ENCODE results near the gene MCCC1. TPM values are rescaled to one million over a fixed set of nuclear protein-coding genes. Genes with fewer than 3 reads are reported as not detected.

Gene MCCC1
- total and polyA plus RNA-seq, 2 experiments from 2014 or later: 30.8 to 37.7 TPM

GRCh38 chr3:182971637-182972036 is 127.7 kb downstream of the MCCC1 start:
- Histone ChIP-seq H3K4me2 (peak overlapping the region; percentile 18), H4K20me1 (ENCODE audit: insufficient read depth, poor library complexity, severe bottlenecking) (peaks cover 38% of the 10 kb centered on the region), H2AFZ (no peak overlapping the region), H3K36me3 (replicated peaks; ENCODE audit: insufficient read depth, low read depth) (no peaks in the 10 kb centered on the region), H3K9me2 (replicated peaks; ENCODE audit: insufficient read depth) (no peaks in the 10 kb centered on the region), H3K9me3 (ENCODE audit: low read depth) (no peaks in the 10 kb centered on the region), H3K4me3 (no peak overlapping the region), H3K27ac (no peak overlapping the region), H3K4me1 (ENCODE audit: insufficient read depth) (peaks cover 8% of the 10 kb centered on the region), H3K27me3 (no peaks in the 10 kb centered on the region), H3K79me2 (peaks cover 98% of the 10 kb centered on the region)
- WGBS (ENCODE audit: low lambda C conversion rate, missing lambda C conversion rate): 70% methylated on average over 2 of the region's 2 CpGs
- TF ChIP-seq EZH2 (IDR thresholded peaks at IDR 0.05; ENCODE audit: borderline replicate concordance) (no peak), CTCF (IDR thresholded peaks at IDR 0.05; ENCODE audit: poor library complexity) (no peak), EZH2phosphoT487 (IDR thresholded peaks at IDR 0.05; ENCODE audit: low read depth, severe bottlenecking, unreplicated experiment) (no peak)
- no peak for DNase-seq (ENCODE audit: low spot score)

DNA sequence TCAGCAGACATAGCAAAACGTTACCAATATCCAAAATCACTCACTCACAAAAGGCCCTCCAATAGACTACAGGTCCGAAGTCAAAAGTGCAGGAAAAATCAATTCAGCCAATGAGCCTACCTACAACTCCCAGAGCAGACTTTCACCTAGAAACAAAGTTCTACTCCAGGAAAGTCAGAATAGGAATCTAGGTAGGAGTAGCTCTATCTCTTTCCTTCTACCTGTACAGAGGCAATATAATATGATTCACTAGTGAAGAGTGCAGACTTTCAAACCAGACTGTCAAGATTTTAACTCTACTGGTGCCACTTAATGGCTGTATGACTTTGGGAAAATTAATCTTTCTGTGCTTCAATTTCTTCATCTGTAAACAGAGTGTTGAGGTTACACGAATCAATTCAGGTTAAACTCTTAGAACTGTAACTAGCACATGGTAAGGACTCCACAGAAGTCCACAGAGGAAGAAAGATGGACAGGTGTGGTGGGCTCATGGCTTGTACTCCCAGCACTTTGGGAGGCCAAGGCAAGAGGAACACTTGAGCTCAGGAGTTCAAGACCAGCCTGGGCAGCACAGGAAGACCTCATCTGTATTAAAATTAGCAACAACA is 128.4 kb downstream of the MCCC1 start:
- Histone ChIP-seq H3K4me3 (no peak overlapping the region), H3K9me3 (ENCODE audit: low read depth) (no peaks in the 10 kb centered on the region), H3K9me2 (replicated peaks; ENCODE audit: insufficient read depth) (no peaks in the 10 kb centered on the region), H3K27me3 (no peaks in the 10 kb centered on the region), H2AFZ (no peak overlapping the region), H3K27ac (peak overlapping the region; percentile 44), H4K20me1 (ENCODE audit: insufficient read depth, poor library complexity, severe bottlenecking) (peaks cover 30% of the 10 kb centered on the region), H3K36me3 (replicated peaks; ENCODE audit: insufficient read depth, low read depth) (no peaks in the 10 kb centered on the region), H3K4me2 (peak overlapping the region; percentile 26), H3K4me1 (ENCODE audit: insufficient read depth) (peaks cover 8% of the 10 kb centered on the region), H3K79me2 (peaks cover 98% of the 10 kb centered on the region)
- DNase-seq (ENCODE audit: low spot score): peak; percentile 37
- no peak for TF ChIP-seq CTCF (IDR thresholded peaks at IDR 0.05; ENCODE audit: poor library complexity)
- no peak for TF ChIP-seq EZH2phosphoT487 (IDR thresholded peaks at IDR 0.05; ENCODE audit: low read depth, severe bottlenecking, unreplicated experiment)
- no peak for TF ChIP-seq EZH2 (IDR thresholded peaks at IDR 0.05; ENCODE audit: borderline replicate concordance)
- WGBS (ENCODE audit: low lambda C conversion rate, missing lambda C conversion rate): 70% methylated on average over 3 of the region's 3 CpGs

DNA sequence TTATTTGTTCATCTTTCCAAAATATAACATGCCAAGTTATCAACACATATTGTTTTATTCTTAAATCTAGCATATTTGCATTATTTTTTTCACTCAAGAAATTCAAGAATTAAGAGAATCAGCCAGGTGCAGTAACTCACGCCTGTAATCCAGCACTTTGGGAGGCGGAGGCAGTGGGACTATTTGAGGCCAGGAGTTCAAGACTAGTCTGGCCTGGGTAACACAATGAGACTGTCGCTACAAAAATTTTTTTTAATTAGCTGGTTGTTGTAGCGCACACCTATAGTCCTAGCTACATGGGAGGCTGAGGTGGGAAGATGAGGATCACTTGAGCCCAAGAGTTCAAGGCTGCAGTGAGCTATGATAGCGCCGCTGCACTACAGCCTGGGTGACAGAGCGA is 129.4 kb downstream of the MCCC1 start:
- peaks cover 28% of the 10 kb centered on the region for H4K20me1 ChIP-seq (ENCODE audit: insufficient read depth, poor library complexity, severe bottlenecking)
- no peaks in the 10 kb centered on the region for H3K27me3 ChIP-seq
- no peak for DNase-seq (ENCODE audit: low spot score)
- no peak overlapping the region for H2AFZ ChIP-seq
- TF ChIP-seq EZH2 (IDR thresholded peaks at IDR 0.05; ENCODE audit: borderline replicate concordance) (no peak), EZH2phosphoT487 (IDR thresholded peaks at IDR 0.05; ENCODE audit: low read depth, severe bottlenecking, unreplicated experiment) (no peak), CTCF (IDR thresholded peaks at IDR 0.05; ENCODE audit: poor library complexity) (no peak)
- 96% methylated on average over 7 of the region's 7 CpGs for WGBS (ENCODE audit: low lambda C conversion rate, missing lambda C conversion rate)
- peaks cover 8% of the 10 kb centered on the region for H3K4me1 ChIP-seq (ENCODE audit: insufficient read depth)
- H3K79me2 ChIP-seq: peaks cover 98% of the 10 kb centered on the region
- H3K4me3 ChIP-seq: no peak overlapping the region
- H3K27ac ChIP-seq: no peak overlapping the region
- no peaks in the 10 kb centered on the region for H3K9me2 ChIP-seq (replicated peaks; ENCODE audit: insufficient read depth)
- H3K9me3 ChIP-seq (ENCODE audit: low read depth): no peaks in the 10 kb centered on the region
- H3K4me2 ChIP-seq: no peak overlapping the region
- H3K36me3 ChIP-seq (replicated peaks; ENCODE audit: insufficient read depth, low read depth): no peaks in the 10 kb centered on the region

Data from hepatocyte (in vitro differentiated cells).